Breast epithelium (tissue), 3 donors: ENCODE results near the gene CLMN.

Experiments
- CTCF ChIP-seq, 3 donors: fragments of 450-650 bp; IDR thresholded peaks; one replicate each; pipeline ENCODE4 v1.5.1; 2016 to 2017; ENCODE audit warnings: antibody characterized with exemption in 3 of 3, mild to moderate bottlenecking in 3 of 3, moderate library complexity in 3 of 3
- POLR2AphosphoS5 ChIP-seq, 3 donors: sonication (generic); formaldehyde crosslinking; IDR thresholded peaks; one replicate each; pipeline ENCODE4 v1.6.1; 2017; ENCODE audit warnings: antibody characterized with exemption in 3 of 3

DNA sequence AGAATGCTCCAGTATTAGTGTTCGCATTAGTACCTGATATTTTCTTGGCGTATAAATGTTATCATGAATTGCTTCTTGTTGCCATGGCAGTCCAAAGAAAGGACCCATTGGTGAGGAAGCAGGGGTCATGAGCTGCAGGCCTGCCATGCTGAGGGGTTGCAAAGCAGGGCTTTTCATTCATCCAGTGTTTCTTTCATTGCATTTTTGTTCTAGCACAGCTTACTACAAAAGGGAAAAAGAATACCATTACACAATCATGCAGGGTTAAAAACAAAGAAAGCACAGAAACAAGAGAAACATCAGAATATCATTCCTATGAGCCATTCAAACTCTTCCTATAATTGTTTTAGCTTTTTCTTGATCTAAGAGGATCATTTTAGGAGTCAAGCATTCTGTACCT lies 186.4 kb downstream of the CLMN start:
- TF ChIP-seq CTCF (IDR thresholded peaks at IDR 0.05) (no peak), POLR2AphosphoS5 (IDR thresholded peaks at IDR 0.05) (no peak)
